OCI-LY7 (cell line): ENCODE results near the gene SMAD6. TPM values are rescaled to one million over a fixed set of nuclear protein-coding genes. Genes with fewer than 3 reads are reported as not detected.

Experiments used
- BruUV-seq: library from RNA; stranded (reverse); fragments of 400-500 nt; replicated peaks from 2 replicates; lab custom pipeline; 2021; lab: Mats Ljungman, UMichigan
- CTCF ChIA-PET: fragments of 300-600 bp; sonication (Branson Sonifier 250); formaldehyde crosslinking; loops from one replicate; lab custom pipeline; 2022; ENCODE audit warnings: antibody characterized with exemption; ENCODE audit not compliant: unreplicated experiment; lab: Charles Lee
- POLR2A ChIA-PET: fragments of 300-600 bp; sonication (Branson Sonifier 250); formaldehyde crosslinking; loops from one replicate; lab custom pipeline; 2022; ENCODE audit warnings: antibody characterized with exemption; lab: Charles Lee
- DNase-seq: peaks from one replicate; pipeline ENCODE4 v3.0.0-alpha.2; 2015; ENCODE audit warnings: low spot score
- H2AFZ ChIP-seq: fragments of 200-600 bp; sonication (generic), shearing (Covaris generic); 2 replicates; pipeline ENCODE4 v1.6.1; 2014; ENCODE audit warnings: mild to moderate bottlenecking, antibody characterized with exemption, low read length, moderate library complexity
- H3K27ac ChIP-seq: fragments of 200-600 bp; sonication (generic); 2 replicates; pipeline ENCODE4 v1.5.1; 2014; ENCODE audit warnings: mixed run types, low read depth, mild to moderate bottlenecking, moderate library complexity, low read length, inconsistent platforms; ENCODE audit not compliant: poor library complexity, severe bottlenecking
- H3K36me3 ChIP-seq: fragments of 200-600 bp; sonication (generic); 2 replicates; pipeline ENCODE4 v1.6.1; 2014; ENCODE audit warnings: mild to moderate bottlenecking, antibody characterized with exemption, low read length, moderate library complexity, mixed read lengths; ENCODE audit not compliant: insufficient read depth
- H3K4me1 ChIP-seq: fragments of 200-600 bp; sonication (generic); 2 replicates; pipeline ENCODE4 v1.5.1; 2014; ENCODE audit warnings: mild to moderate bottlenecking, low read length; ENCODE audit not compliant: insufficient read depth, poor library complexity, severe bottlenecking
- H3K4me2 ChIP-seq: fragments of 200-600 bp; sonication (generic); 2 replicates; pipeline ENCODE4 v1.6.1; 2014; ENCODE audit warnings: mild to moderate bottlenecking, low read length
- H3K4me3 ChIP-seq: fragments of 200-600 bp; sonication (generic); 2 replicates; pipeline ENCODE4 v1.5.1; 2014; ENCODE audit warnings: mild to moderate bottlenecking, low read depth, low read length; ENCODE audit not compliant: poor library complexity, severe bottlenecking
- H3K79me2 ChIP-seq: fragments of 200-600 bp; sonication (generic); 2 replicates; pipeline ENCODE4 v1.6.1; 2016; ENCODE audit warnings: low read depth, mild to moderate bottlenecking, low read length, moderate library complexity, mixed read lengths; ENCODE audit not compliant: insufficient read depth
- H3K9me2 ChIP-seq: fragments of 200-600 bp; sonication (generic); 2 replicates; pipeline ENCODE4 v1.6.1; 2016; ENCODE audit warnings: mild to moderate bottlenecking, low read length, mixed read lengths; ENCODE audit not compliant: insufficient read depth
- H3K9me3 ChIP-seq: fragments of 200-600 bp; sonication (generic); 2 replicates; pipeline ENCODE4 v1.6.1; 2014; ENCODE audit warnings: mild to moderate bottlenecking, mixed run types, low read length, mixed read lengths
- H4K20me1 ChIP-seq: fragments of 200-600 bp; sonication (generic); 2 replicates; pipeline ENCODE4 v1.6.1; 2014; ENCODE audit warnings: mild to moderate bottlenecking, antibody characterized with exemption, low read length, moderate library complexity, mixed read lengths; ENCODE audit not compliant: insufficient read depth
- EZH2phosphoT487 ChIP-seq: fragments of 200-600 bp; sonication (generic); IDR thresholded peaks from 2 replicates; pipeline ENCODE4 v1.6.1; 2018; ENCODE audit warnings: low read depth, borderline replicate concordance, mild to moderate bottlenecking, mixed run types, antibody characterized with exemption, low read length, moderate library complexity, mixed read lengths
- intact Hi-C: fragments of 100-400 bp; cut with micrococcal nuclease; formaldehyde crosslinking; loops from one replicate; pipeline ENCODE4 v1.10.0; 2022; ENCODE audit not compliant: unreplicated experiment
- total RNA-seq, 2 experiments: library from RNA; depleted of rRNA in 1 of 2; stranded (reverse); fragments of >200 nt in 1 of 2; shearing (Covaris generic) in 1 of 2; gene quantifications; 2 replicates each; pipeline ENCODE4 v1.2.3, GENCODE V29; 2014 to 2022
- TF ChIP-seq, protein P1 (sequence below): fragments of 200-600 bp; sonication (generic); conservative IDR thresholded peaks from 2 replicates; pipeline ENCODE4 v1.5.1; 2014; ENCODE audit warnings: mild to moderate bottlenecking, antibody characterized with exemption, low read length, moderate library complexity, mixed read lengths

SMAD6 gene
- total RNA-seq, 2 experiments from 2014 or later: 14.6 to 16.1 TPM

DNA sequence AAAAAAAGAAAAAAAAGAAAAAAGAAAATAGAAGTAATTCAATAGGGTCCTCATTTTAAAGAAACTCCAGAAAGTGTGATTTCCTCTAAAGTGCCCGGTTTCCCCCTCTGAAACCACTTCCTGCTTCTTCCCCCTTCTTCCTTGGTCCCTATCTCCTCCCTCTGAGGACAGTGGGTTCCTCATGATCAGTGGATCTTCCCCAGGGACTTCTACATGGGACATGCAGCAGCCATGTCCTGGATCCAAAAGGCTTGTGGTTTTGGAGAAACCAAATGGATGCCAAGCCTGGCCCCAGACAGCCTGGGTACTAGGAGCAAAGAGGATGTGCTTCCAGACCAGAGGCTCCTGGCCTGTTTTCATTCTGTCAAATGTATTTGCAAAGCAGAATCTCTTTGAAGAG, 26.6 kb upstream of the SMAD6 start:
- POLR2A ChIA-PET: no interaction called here
- H3K36me3 ChIP-seq: no peaks in the 10 kb centered on the region
- TF ChIP-seq, protein P1, sequence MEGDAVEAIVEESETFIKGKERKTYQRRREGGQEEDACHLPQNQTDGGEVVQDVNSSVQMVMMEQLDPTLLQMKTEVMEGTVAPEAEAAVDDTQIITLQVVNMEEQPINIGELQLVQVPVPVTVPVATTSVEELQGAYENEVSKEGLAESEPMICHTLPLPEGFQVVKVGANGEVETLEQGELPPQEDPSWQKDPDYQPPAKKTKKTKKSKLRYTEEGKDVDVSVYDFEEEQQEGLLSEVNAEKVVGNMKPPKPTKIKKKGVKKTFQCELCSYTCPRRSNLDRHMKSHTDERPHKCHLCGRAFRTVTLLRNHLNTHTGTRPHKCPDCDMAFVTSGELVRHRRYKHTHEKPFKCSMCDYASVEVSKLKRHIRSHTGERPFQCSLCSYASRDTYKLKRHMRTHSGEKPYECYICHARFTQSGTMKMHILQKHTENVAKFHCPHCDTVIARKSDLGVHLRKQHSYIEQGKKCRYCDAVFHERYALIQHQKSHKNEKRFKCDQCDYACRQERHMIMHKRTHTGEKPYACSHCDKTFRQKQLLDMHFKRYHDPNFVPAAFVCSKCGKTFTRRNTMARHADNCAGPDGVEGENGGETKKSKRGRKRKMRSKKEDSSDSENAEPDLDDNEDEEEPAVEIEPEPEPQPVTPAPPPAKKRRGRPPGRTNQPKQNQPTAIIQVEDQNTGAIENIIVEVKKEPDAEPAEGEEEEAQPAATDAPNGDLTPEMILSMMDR: no peak
- TF ChIP-seq EZH2phosphoT487: no peak
- intact Hi-C loops: no loop called here
- no peak overlapping the region for H3K4me3 ChIP-seq
- H3K9me3 ChIP-seq: no peaks in the 10 kb centered on the region
- no peak overlapping the region for H3K4me2 ChIP-seq
- H2AFZ ChIP-seq: 0 out of 2 replicates have a peak overlapping the region, but pooled peaks have one; percentile 35
- H3K9me2 ChIP-seq: no peaks in the 10 kb centered on the region
- BruUV-seq: no TSS peak
- CTCF ChIA-PET: no interaction called here
- no peaks in the 10 kb centered on the region for H3K79me2 ChIP-seq
- no peak overlapping the region for H3K27ac ChIP-seq
- peaks cover 15% of the 10 kb centered on the region for H3K4me1 ChIP-seq
- no peaks in the 10 kb centered on the region for H4K20me1 ChIP-seq
- DNase-seq: no peak

- DNase-seq: no peak
- no peak overlapping the region for H3K4me3 ChIP-seq
- CTCF ChIA-PET: no interaction called here
- no peaks in the 10 kb centered on the region for H3K9me3 ChIP-seq
- H3K4me1 ChIP-seq: peaks cover 17% of the 10 kb centered on the region
- no peak overlapping the region for H3K27ac ChIP-seq
- no peaks in the 10 kb centered on the region for H3K9me2 ChIP-seq
- H3K36me3 ChIP-seq: no peaks in the 10 kb centered on the region
- no peaks in the 10 kb centered on the region for H3K79me2 ChIP-seq
- POLR2A ChIA-PET: no interaction called here
- no peaks in the 10 kb centered on the region for H4K20me1 ChIP-seq
- H3K4me2 ChIP-seq: no peak overlapping the region
- TF ChIP-seq, protein P1: no peak
- TF ChIP-seq EZH2phosphoT487: no peak
- H2AFZ ChIP-seq: no peak overlapping the region
- intact Hi-C loops: no loop called here
- BruUV-seq: no TSS peak
Measured at GRCh38 chr15:66677336-66677735, 24.7 kb upstream of the SMAD6 start.

DNA sequence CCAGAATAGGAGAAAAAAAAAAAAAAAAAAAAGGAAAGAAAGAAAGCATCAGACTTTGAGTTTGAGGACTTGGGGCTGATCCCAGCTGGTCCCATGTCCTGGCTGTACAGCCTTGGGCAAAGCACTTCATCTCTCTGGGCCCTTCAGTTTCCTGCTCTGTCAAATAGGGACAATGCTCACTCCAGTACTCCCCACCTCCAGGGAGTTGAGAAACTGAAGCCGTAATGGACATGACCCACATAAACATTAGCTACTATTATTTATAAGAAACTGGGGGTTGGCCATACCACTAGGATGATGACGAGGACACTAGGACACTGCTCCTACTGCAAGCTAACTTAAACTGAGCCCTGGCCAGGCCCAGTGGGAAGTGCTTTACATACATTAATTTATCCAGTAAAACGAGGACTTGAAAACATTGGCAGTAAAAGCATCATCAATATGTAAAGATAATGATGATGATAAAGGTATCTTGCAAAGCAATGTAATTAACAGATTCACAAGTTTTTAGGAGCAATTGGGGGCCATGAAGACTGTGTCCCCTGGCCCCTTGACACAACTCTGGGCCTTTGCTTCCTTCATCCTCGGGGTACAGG, 22.9 kb upstream of the SMAD6 start:
- POLR2A ChIA-PET: interaction anchor here (0.6 to 1.1 kb wide), 2 partner anchors 52 to 1019 kb away, joined by 4 to 6 read pairs; no protein-coding TSS in a partner anchor
- Histone ChIP-seq H3K27ac (no peak overlapping the region), H3K36me3 (no peaks in the 10 kb centered on the region; the same call in 1 of the 2 replicates), H3K9me3 (0 out of 2 replicates have a peak, but pooled peaks cover 5% of the 10 kb centered on the region), H3K4me3 (no peak overlapping the region), H3K79me2 (no peaks in the 10 kb centered on the region), H3K9me2 (no peaks in the 10 kb centered on the region), H3K4me1 (peaks cover 20% of the 10 kb centered on the region), H4K20me1 (no peaks in the 10 kb centered on the region), H3K4me2 (no peak overlapping the region), H2AFZ (no peak overlapping the region)
- TF ChIP-seq, protein P1: no peak
- TF ChIP-seq EZH2phosphoT487: no peak
- intact Hi-C loops: no loop called here
- no TSS peak for BruUV-seq
- CTCF ChIA-PET: no interaction called here
- DNase-seq: no peak
